Left renal cortex interstitium (tissue), 4 donors: ENCODE measurements around the gene EFCAB8. TPM values are rescaled to one million over a fixed set of nuclear protein-coding genes. Genes with fewer than 3 reads are reported as not detected.
"Not testable (repeated sequence)": the region's sequence is repeated elsewhere in the genome, so short reads cannot be mapped to it uniquely, and the experiment has no call there.

Experiments used
- DNase-seq, 4 donors: peaks; one replicate each; pipeline ENCODE4 v3.0.0-alpha.2; 2013; ENCODE audit warnings: low read depth in 4 of 4, low spot score in 2 of 4, missing footprints in 1 of 4
- polyA plus RNA-seq, 4 donors: library from polyadenylated mRNA; unstranded; fragments of 120-200 nt; gene quantifications; one replicate each; pipeline ENCODE4 v1.2.1, GENCODE V29; 2013; ENCODE audit not compliant: insufficient read length in 4 of 4

Gene EFCAB8
- polyA plus RNA-seq, 4 donors = 0.06 to 0.13 (median 0.08) TPM; not detected in 1

DNA sequence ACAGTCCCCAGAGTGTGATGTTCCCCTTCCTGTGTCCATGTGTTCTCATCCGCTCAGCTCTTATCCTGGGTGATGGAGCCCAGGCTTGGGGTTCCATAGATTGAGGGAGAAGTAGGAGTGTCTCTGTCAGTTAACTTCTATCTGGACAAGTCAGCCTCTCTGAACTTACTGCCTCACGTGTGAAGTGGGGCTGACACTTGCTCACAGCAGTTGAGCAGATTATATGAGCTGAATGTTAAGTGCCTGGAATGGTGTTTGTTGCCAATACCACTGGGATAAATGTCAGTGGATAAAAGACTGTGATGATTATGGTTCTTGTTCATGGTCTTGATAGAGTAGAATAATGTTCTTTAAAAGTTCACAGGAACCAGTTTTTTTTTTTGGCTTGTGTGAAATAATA lies 17.1 kb upstream of the EFCAB8 start:
- no peak for DNase-seq

- no peak for DNase-seq
Observed at GRCh38 chr20:32842688-32843524, 15.8 kb upstream of the EFCAB8 start.

DNA sequence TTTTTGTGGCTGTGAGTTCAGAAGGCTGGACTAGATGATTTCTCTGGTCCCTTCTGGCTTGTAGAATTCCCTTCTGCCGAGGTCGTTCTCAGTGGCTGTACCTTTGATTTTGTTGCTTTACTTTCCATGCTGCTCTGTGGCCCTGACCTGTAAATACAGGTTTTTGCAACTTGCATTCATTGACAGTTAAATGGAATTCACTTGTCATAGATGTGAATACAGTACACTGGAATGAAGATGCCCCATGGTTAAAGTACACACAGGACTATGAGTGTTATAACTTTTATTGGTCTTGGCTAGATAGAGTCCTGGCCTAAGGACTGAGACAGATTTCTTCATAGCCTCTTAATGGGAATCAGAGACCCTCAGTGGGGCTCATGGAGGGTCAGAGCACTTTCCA lies 12.9 kb upstream of the EFCAB8 start:
- no peak for DNase-seq

- no peak for DNase-seq
Observed at GRCh38 chr20:32846852-32847251, 11.9 kb upstream of the EFCAB8 start.

DNA sequence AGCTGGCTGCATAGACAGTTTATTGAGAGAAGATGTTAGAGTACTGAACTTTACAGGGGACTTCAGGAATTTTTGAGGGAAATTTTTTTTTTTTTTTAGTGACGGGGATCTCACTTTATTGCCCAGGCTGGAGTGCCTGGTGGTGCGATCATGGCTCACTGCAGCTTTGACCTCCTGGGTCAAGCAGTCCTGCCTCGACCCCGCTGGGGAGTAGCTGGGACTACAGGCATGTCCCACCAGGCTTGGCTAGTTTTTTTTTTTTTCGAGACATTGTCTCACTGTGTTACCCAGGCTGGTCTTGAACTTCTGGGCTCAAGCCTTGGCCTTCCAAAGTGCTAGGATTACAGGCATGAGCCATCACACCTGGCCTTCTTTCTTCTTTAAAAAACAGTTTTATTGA lies 10.8 kb upstream of the EFCAB8 start:
- DNase-seq = no peak

- DNase-seq = no peak
Observed at GRCh38 chr20:32848846-32849245, 9.9 kb upstream of the EFCAB8 start.

DNA sequence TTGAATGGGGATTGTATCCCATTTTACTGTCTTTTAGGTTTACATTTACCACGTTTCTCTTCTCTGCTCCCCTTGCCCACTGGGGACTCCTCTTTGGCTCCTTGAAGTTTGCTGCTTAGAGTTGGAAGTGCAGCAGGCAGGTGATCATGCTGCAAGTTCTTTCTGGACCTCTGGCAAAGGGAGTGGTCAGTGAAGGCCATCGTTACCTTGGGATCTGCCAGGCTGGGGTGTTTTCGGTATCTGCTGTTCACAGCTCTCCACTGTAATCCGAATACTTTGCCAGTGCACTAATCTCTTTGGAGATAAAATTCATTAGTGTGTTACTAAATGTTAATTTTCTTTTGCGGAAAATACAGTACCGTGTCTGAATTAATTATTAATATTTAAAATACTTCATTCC lies 9.1 kb upstream of the EFCAB8 start:
- DNase-seq = no peak

DNA sequence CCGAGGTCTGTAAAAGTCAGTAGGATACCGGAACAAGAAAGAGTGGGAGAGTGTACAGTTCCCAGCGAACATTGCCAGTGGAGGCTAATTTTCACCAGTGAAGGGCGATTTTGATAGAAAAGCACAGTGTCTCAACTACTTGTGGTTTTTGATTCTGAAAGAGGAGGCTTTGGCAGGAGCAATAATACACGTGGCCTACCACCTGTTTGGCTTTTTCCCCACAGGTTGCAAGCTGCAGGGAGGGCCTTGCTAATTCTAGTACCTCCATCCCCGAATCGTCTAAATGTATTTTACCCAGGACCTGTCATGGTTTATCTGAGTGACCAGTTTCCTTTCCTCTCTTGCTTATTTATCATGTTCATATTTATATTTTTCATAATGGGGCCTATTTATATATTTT lies 3.3 kb upstream of the EFCAB8 start:
- DNase-seq = no peak

GRCh38 chr20:32858189-32858588 lies 534 bp upstream of the EFCAB8 start:
- no peak for DNase-seq

DNA sequence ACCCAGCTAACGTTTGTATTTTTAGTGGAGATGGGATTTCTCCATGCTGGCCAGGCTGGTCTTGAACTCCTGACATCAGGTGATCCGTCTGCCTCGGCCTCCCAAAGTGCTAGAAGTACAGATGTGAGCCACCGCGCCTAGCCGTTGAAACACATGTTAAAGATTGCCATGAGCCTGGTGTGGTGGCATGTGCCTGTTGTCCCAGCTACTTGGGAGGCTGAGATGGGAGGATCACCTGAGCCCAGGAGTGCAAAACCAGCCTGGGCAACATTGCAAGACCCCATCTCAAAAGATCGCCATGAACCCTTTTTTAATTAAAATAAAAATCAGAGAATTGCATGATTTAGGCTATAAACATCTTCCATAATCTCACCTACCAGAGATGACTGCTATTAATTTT lies 2.7 kb downstream of the EFCAB8 start:
- DNase-seq = no peak

DNA sequence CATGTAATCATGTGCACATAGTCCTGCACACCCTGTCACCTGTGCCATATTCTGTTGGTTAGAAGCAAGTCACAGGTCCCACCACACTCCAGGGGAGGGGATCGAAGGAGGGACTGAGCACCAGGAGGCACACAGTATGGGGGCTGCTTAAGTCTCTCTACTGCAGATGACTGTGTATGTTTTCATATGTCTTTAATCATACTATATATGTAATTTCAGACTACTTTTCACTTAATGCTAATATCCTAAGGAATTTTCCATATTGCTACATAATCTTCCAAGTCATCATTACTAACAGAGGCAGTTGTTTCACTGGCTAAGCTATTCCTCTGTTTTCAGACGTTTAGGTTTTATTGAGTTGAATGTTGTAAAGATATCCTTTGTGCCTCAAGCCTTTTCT lies 10.8 kb downstream of the EFCAB8 start:
- no peak for DNase-seq

DNA sequence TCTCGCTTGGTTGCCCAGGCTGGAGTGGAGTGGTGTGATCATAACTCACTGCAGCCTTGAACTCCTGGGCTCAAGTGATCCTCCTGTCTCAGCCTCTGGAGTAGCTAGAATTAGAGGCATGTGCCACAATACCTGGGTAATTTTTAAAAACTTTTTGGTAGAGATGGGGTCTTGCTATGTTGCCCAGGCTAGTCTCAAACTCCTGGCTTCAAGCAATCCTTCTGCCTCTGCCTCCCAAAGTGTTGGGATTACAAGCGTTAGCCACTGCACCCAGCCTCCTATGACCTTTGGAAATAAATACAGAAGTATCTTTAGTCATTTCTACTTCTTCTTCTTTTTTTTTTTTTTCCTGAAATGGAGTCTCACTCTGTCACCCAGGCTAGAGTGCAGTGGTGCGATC lies 11.8 kb downstream of the EFCAB8 start:
- DNase-seq = not testable (repeated sequence)

DNA sequence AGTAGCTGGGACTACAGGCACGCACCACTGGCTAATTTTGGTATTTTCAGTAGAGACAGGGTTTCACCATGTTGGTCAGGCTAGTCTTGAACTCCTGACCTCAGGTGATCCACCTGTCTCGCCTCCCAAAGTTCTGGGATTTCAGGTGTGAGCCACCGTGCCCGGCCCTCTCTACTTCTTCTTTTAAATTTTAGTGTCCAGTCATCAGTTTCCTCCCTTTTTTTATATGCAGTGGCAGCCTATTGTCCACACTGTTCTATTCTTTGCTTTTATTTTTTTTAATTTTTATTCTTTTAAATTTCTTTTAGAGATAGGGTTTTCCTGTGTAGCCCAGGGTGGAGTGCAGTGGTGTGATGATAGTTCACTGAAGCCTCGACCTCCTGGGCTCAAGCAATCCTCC lies 12.3 kb downstream of the EFCAB8 start:
- DNase-seq = no peak

GRCh38 chr20:32871627-32872160 lies 13.0 kb downstream of the EFCAB8 start:
- DNase-seq = no peak

GRCh38 chr20:32872266-32872665 lies 13.5 kb downstream of the EFCAB8 start:
- no peak for DNase-seq

DNA sequence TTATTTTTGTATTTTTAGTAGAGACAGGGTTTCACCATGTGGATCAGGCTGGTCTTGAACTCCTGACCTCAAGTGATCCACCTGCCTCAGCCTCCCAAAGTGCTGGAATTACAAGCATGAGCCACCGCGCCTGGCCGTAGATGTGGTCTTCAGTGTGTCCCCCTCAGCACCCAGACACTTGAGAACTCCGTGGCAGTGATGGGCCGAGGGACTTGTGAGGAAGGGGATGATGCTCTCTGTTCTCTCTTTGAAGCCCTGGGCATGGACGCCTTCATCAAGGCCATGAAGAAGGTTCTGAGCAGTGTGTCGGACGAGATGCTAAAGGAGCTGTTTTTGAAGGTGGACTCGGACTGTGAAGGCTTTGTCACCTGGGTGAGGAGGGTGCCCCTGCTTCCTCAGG lies 16.9 kb downstream of the EFCAB8 start:
- DNase-seq = no peak

GRCh38 chr20:32877507-32877906 lies 18.8 kb downstream of the EFCAB8 start:
- DNase-seq = no peak

- no peak for DNase-seq
Observed at GRCh38 chr20:32878820-32879219, 20.1 kb downstream of the EFCAB8 start.

DNA sequence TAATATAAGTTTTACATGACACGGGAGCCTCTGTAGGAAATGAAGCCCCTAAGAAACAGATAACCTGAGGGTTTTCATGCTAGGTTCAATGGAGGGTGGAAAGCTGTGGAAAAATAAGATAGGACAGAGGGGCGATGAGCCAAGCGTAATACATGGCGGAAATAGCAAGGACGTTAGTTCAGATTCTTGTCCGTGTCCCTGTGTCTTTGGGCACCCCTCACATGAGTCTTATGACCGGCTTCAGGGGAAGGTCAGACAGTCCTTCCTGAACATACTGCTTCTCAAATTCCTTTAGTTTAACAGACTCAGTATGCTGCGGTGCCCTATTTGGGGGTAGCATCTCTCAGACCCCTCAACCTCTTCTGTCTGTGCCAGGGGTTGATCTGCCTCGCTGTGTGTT lies 20.8 kb downstream of the EFCAB8 start:
- DNase-seq = no peak

DNA sequence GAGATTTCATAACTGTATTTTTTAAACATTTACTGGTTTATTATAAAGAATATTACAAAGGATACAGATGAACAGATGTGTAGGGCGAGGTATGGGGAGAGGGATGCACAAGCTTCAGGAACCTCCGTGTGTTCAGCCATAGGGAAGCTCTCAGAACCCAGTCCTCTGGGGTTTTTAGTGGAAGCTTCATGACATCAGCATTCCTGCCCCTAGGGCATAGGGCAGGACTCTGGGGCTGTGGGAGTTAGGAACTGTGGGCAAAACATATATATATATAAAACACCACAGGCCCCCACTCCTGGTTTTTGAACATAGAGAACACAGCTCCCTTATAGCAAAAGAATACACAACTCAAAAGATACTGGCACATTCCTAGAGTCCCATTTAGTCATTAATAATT lies 21.9 kb downstream of the EFCAB8 start:
- DNase-seq = no peak

DNA sequence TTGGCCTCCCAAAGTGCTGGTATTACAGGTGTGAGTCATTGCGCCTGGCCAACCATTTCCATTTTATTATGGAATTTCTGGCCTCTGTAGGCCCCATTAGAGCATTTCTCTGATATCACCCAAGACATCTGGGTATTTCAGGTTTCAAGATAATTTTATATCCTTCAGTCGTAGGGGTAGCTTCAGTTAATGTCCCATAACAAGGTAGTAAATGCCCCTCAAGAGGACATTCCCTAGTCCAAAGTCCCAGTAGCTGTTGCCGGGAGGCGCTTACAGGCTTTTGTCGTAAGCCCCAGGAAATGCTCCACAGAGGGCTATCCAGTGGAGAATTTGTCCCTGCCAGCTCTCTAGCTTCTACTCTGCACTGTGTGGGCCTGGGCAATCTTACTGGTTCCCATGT lies 24.4 kb downstream of the EFCAB8 start:
- no peak for DNase-seq

- no peak for DNase-seq
Observed at GRCh38 chr20:32885185-32885584, 26.5 kb downstream of the EFCAB8 start.

GRCh38 chr20:32885952-32886351 lies 27.2 kb downstream of the EFCAB8 start:
- no peak for DNase-seq
